H9 (cell line): ENCODE measurements around the gene CACNA1D. TPM values are rescaled to one million over a fixed set of nuclear protein-coding genes. Genes with fewer than 3 reads are reported as not detected.

Experiments used
- DNase-seq: peaks from one replicate; pipeline ENCODE4 v3.0.0-alpha.2; 2017
- H2AFZ ChIP-seq: one replicate; pipeline ENCODE4 v1.6.1; 2013; ENCODE audit warnings: mild to moderate bottlenecking, low read length, control low read depth, moderate library complexity
- H2AK5ac ChIP-seq: 2 replicates; pipeline ENCODE4 v1.6.1; 2013; ENCODE audit warnings: low read length, control low read depth, mixed read lengths; ENCODE audit not compliant: insufficient read length
- H2BK120ac ChIP-seq: one replicate; pipeline ENCODE4 v1.6.1; 2013; ENCODE audit warnings: low read depth, mild to moderate bottlenecking, low read length, control low read depth, inconsistent platforms; ENCODE audit not compliant: poor library complexity, severe bottlenecking
- H2BK12ac ChIP-seq: 2 replicates; pipeline ENCODE4 v1.6.1; 2013; ENCODE audit warnings: low read length, control low read depth, mixed read lengths, low read depth; ENCODE audit not compliant: insufficient read length
- H2BK15ac ChIP-seq: 2 replicates; pipeline ENCODE4 v1.6.1; 2013; ENCODE audit warnings: low read depth, low read length, control low read depth
- H2BK20ac ChIP-seq: one replicate; pipeline ENCODE4 v1.6.1; 2013; ENCODE audit warnings: low read depth, mild to moderate bottlenecking, low read length, control low read depth, inconsistent platforms; ENCODE audit not compliant: poor library complexity, severe bottlenecking
- H2BK5ac ChIP-seq: 2 replicates; pipeline ENCODE4 v1.6.1; 2013; ENCODE audit warnings: low read length, control low read depth, mixed read lengths; ENCODE audit not compliant: insufficient read length
- H3K14ac ChIP-seq: 2 replicates; pipeline ENCODE4 v1.6.1; 2013; ENCODE audit warnings: low read length, control low read depth; ENCODE audit not compliant: insufficient read depth
- H3K18ac ChIP-seq: 2 replicates; pipeline ENCODE4 v1.6.1; 2013; ENCODE audit warnings: low read depth, mild to moderate bottlenecking, mixed read lengths, low read length, control low read depth; ENCODE audit not compliant: insufficient read length
- H3K23ac ChIP-seq: 2 replicates; pipeline ENCODE4 v1.6.1; 2013; ENCODE audit warnings: low read length, control low read depth, mixed read lengths, low read depth; ENCODE audit not compliant: insufficient read length
- H3K23me2 ChIP-seq: 2 replicates; pipeline ENCODE4 v1.6.1; 2013; ENCODE audit warnings: low read depth, mild to moderate bottlenecking, mixed read lengths, low read length, control low read depth; ENCODE audit not compliant: insufficient read length, poor library complexity, severe bottlenecking
- H3K27ac ChIP-seq: 2 replicates; pipeline ENCODE4 v1.5.1; 2013; ENCODE audit warnings: low read length, control low read depth, mixed read lengths, low read depth; ENCODE audit not compliant: insufficient read length
- H3K27me3 ChIP-seq: 2 replicates; pipeline ENCODE4 v1.6.1; 2013; ENCODE audit warnings: low read length, control low read depth, inconsistent platforms; ENCODE audit not compliant: insufficient read depth
- H3K4ac ChIP-seq: 2 replicates; pipeline ENCODE4 v1.6.1; 2013; ENCODE audit warnings: low read depth, mild to moderate bottlenecking, control low read depth, inconsistent platforms, low read length, moderate library complexity
- H3K4me1 ChIP-seq: 2 replicates; pipeline ENCODE4 v1.6.1; 2013; ENCODE audit warnings: low read length, control low read depth, inconsistent platforms; ENCODE audit not compliant: insufficient read depth
- H3K4me2 ChIP-seq: 2 replicates; pipeline ENCODE4 v1.6.1; 2013; ENCODE audit warnings: low read length, control low read depth, mixed read lengths; ENCODE audit not compliant: insufficient read length, insufficient read depth
- H3K56ac ChIP-seq: 2 replicates; pipeline ENCODE4 v1.6.1; 2013; ENCODE audit warnings: low read depth, mild to moderate bottlenecking, mixed read lengths, low read length, control low read depth; ENCODE audit not compliant: insufficient read length
- H3K79me1 ChIP-seq: 2 replicates; pipeline ENCODE4 v1.6.1; 2013; ENCODE audit warnings: low read depth, mild to moderate bottlenecking, moderate library complexity, low read length, control low read depth, inconsistent platforms; ENCODE audit not compliant: insufficient read depth, poor library complexity, severe bottlenecking
- H3K79me2 ChIP-seq: 2 replicates; pipeline ENCODE4 v1.6.1; 2013; ENCODE audit warnings: low read length, control low read depth, inconsistent platforms; ENCODE audit not compliant: insufficient read depth
- H3K9ac ChIP-seq: 2 replicates; pipeline ENCODE4 v1.6.1; 2013; ENCODE audit warnings: low read length, control low read depth, mixed read lengths; ENCODE audit not compliant: insufficient read length; ENCODE audit errors: extremely low read depth
- H3K9me3 ChIP-seq: one replicate; pipeline ENCODE4 v1.6.1; 2013; ENCODE audit warnings: low read depth, low read length, inconsistent platforms; ENCODE audit not compliant: control insufficient read depth
- H3T11ph ChIP-seq: one replicate; pipeline ENCODE4 v1.6.1; 2013; ENCODE audit warnings: mild to moderate bottlenecking, low read length, control low read depth, inconsistent platforms
- H4K20me1 ChIP-seq: one replicate; pipeline ENCODE4 v1.6.1; 2013; ENCODE audit not compliant: control insufficient read depth, insufficient read length, insufficient read depth
- H4K5ac ChIP-seq: 2 replicates; pipeline ENCODE4 v1.6.1; 2013; ENCODE audit warnings: low read depth, mild to moderate bottlenecking, mixed read lengths, low read length, control low read depth; ENCODE audit not compliant: insufficient read length
- H4K8ac ChIP-seq: replicated peaks from 2 replicates; pipeline ENCODE4 v1.6.1; 2013; ENCODE audit warnings: low read length, control low read depth, mixed read lengths, low read depth; ENCODE audit not compliant: insufficient read length
- H4K91ac ChIP-seq: 2 replicates; pipeline ENCODE4 v1.6.1; 2013; ENCODE audit warnings: low read depth, mild to moderate bottlenecking, moderate library complexity, mixed read lengths, low read length, control low read depth; ENCODE audit not compliant: insufficient read length
- H3K27ac Mint-ChIP-seq, 3 experiments: 2 replicates in 2 of 3; 3 replicates in 1 of 3; pipeline ENCODE4 v1.8.0; 2020 to 2021; ENCODE audit warnings: mixed read lengths in 3 of 3, mild to moderate bottlenecking in 1 of 3, moderate library complexity in 1 of 3
- H3K27me3 Mint-ChIP-seq: 2 replicates; pipeline ENCODE4 v1.8.0; 2021; ENCODE audit warnings: low read depth, mild to moderate bottlenecking, moderate library complexity, mixed read lengths
- H3K36me3 Mint-ChIP-seq, 3 experiments: 2 replicates in 2 of 3; 3 replicates in 1 of 3; pipeline ENCODE4 v1.8.0; 2020 to 2021; ENCODE audit warnings: low read depth in 3 of 3, mixed read lengths in 3 of 3; ENCODE audit not compliant: insufficient read depth in 1 of 3
- H3K4me1 Mint-ChIP-seq, 2 experiments: 2 replicates each; pipeline ENCODE4 v1.8.0; 2020; ENCODE audit warnings: mixed read lengths in 2 of 2
- H3K4me3 Mint-ChIP-seq, 2 experiments: 2 replicates in 1 of 2; 3 replicates in 1 of 2; pipeline ENCODE4 v1.8.0; 2020 to 2021; ENCODE audit warnings: mild to moderate bottlenecking in 2 of 2, mixed read lengths in 2 of 2, moderate library complexity in 1 of 2
- H3K9me3 Mint-ChIP-seq, 2 experiments: 2 replicates in 1 of 2; 3 replicates in 1 of 2; pipeline ENCODE4 v1.8.0; 2020; ENCODE audit warnings: mild to moderate bottlenecking in 2 of 2, mixed read lengths in 2 of 2, moderate library complexity in 1 of 2
- total RNA-seq: library from RNA; stranded (reverse); gene quantifications from 2 replicates; pipeline ENCODE4 v1.2.1, GENCODE V29; 2021
- TF ChIP-seq, protein P1 (sequence below): fragments of 200-600 bp; sonication (generic); conservative IDR thresholded peaks from 3 replicates; pipeline ENCODE4 v1.8.0; 2021; ENCODE audit warnings: antibody characterized with exemption, mild to moderate bottlenecking

CACNA1D gene
- total RNA-seq, 1 experiment from 2014 or later, result 3.5 TPM

DNA sequence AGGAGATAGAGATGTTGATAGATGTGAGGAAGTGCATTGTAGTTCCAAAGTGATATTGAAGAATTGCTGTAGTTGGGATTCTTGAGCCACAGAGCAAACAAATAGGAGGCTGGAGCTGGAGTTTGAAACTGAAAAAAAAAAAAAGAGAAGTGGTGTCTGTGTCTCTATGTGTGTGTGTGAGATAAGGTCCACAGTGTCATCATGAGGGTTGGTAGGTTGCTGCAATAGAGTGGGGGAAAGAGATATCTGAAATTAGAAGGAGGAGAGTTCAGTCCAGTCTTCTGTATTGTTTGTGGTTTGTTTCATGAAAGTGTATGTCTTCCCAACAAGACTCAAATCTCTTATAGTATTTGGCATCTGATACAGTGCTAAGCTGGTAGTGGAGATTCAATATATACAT, 37.3 kb upstream of the CACNA1D start:
- H3K79me2 ChIP-seq, result no peaks in the 10 kb centered on the region
- H2BK12ac ChIP-seq, result no peak overlapping the region
- no peak overlapping the region for H2BK5ac ChIP-seq
- no peak overlapping the region for H2BK15ac ChIP-seq
- H3K4me1 ChIP-seq, result no peaks in the 10 kb centered on the region
- TF ChIP-seq, protein P1, sequence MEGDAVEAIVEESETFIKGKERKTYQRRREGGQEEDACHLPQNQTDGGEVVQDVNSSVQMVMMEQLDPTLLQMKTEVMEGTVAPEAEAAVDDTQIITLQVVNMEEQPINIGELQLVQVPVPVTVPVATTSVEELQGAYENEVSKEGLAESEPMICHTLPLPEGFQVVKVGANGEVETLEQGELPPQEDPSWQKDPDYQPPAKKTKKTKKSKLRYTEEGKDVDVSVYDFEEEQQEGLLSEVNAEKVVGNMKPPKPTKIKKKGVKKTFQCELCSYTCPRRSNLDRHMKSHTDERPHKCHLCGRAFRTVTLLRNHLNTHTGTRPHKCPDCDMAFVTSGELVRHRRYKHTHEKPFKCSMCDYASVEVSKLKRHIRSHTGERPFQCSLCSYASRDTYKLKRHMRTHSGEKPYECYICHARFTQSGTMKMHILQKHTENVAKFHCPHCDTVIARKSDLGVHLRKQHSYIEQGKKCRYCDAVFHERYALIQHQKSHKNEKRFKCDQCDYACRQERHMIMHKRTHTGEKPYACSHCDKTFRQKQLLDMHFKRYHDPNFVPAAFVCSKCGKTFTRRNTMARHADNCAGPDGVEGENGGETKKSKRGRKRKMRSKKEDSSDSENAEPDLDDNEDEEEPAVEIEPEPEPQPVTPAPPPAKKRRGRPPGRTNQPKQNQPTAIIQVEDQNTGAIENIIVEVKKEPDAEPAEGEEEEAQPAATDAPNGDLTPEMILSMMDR, result no peak
- no peak overlapping the region for H3K56ac ChIP-seq
- no peak overlapping the region for H3K18ac ChIP-seq
- H3T11ph ChIP-seq, result no peak overlapping the region
- H3K23me2 ChIP-seq, result no peaks in the 10 kb centered on the region
- H4K91ac ChIP-seq, result no peak overlapping the region
- H3K4me1 Mint-ChIP-seq, result no peaks in the 10 kb centered on the region
- no peak overlapping the region for H3K9ac ChIP-seq
- H3K9me3 Mint-ChIP-seq, result no peaks in the 10 kb centered on the region
- H3K79me1 ChIP-seq, result no peaks in the 10 kb centered on the region
- DNase-seq, result no peak
- H3K36me3 Mint-ChIP-seq, result no peaks in the 10 kb centered on the region
- H3K4me3 Mint-ChIP-seq, result no peak overlapping the region
- no peak overlapping the region for H2BK120ac ChIP-seq
- no peak overlapping the region for H2BK20ac ChIP-seq
- H3K9me3 ChIP-seq, result no peaks in the 10 kb centered on the region
- H3K4me2 ChIP-seq, result no peak overlapping the region
- no peak overlapping the region for H3K27ac Mint-ChIP-seq
- H4K5ac ChIP-seq, result no peak overlapping the region
- no peak overlapping the region for H2AFZ ChIP-seq
- no peak overlapping the region for H3K27ac ChIP-seq
- no peak overlapping the region for H3K4ac ChIP-seq
- H4K20me1 ChIP-seq, result no peaks in the 10 kb centered on the region
- H3K23ac ChIP-seq, result no peak overlapping the region
- peaks cover 12% of the 10 kb centered on the region for H3K27me3 Mint-ChIP-seq
- no peak overlapping the region for H3K14ac ChIP-seq
- no peak overlapping the region for H4K8ac ChIP-seq
- no peak overlapping the region for H2AK5ac ChIP-seq
- H3K27me3 ChIP-seq, result no peaks in the 10 kb centered on the region
